NB4 (cell line): Measurements from ENCODE around the gene MAMLD1.

Experiments
- CTCF ChIP-seq: IDR thresholded peaks from one replicate; pipeline ENCODE4 v1.5.1; 2012; ENCODE audit warnings: low read depth, low read length
- MAX ChIP-seq: IDR thresholded peaks from 2 replicates; pipeline ENCODE4 v1.6.1; 2011; ENCODE audit warnings: low read depth, low read length
- MYC ChIP-seq: IDR thresholded peaks from 2 replicates; pipeline ENCODE4 v1.6.1; 2011; ENCODE audit warnings: low read depth, low read length
- POLR2A ChIP-seq: IDR thresholded peaks from 2 replicates; pipeline ENCODE4 v1.6.1; 2011; ENCODE audit warnings: mild to moderate bottlenecking; ENCODE audit not compliant: insufficient read length; ENCODE audit errors: extremely low read depth

- TF ChIP-seq CTCF (no peak), MAX (no peak), POLR2A (no peak), MYC (no peak)
These were observed 151.3 kb downstream of the MAMLD1 start for GRCh38 chrX:150514462-150514861.
